Measurements from ENCODE around the gene ZNF853.
"Not testable (repeated sequence)": the region's sequence is repeated elsewhere in the genome, so short reads cannot be mapped to it uniquely, and the experiment has no call there.

Gene ZNF853

DNA sequence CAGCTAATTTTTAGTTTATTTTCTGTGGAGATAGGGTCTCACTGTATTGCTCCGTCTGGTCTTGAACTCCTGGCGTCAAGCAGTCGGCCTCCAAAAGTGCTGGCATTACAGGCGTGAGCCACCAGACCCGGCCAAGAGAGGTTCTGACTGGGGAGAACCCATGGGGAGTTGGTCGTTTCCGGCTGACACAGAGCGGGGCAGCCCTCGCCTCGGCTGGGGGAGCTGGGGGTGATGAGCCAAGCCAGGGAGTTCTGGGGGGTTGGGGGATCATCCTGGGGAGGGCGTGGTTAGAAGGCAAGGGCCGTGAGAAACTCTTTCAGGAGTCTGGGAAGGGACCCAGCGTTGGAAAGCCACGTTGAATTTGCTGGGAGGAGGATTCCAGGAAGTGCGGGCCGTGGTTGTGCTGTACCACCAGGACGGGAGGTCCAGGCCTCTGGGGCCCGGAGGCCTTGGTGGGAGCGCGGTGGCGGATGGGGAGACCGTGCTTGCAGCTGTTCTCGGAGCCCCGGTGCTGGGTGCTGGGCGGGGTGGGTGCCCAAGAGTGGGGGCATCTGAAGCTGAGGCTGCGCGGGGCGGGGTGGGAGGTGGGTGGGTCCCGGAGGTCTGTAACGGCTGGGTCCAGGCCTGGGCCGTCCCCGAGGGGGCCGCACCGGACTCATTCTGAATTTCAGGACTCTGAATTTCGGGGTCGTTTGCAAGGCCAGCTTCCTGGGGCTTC lies 8.4 kb upstream of the ZNF853 start:
- DNase-seq (ENCODE audit: low read depth): no peak

DNA sequence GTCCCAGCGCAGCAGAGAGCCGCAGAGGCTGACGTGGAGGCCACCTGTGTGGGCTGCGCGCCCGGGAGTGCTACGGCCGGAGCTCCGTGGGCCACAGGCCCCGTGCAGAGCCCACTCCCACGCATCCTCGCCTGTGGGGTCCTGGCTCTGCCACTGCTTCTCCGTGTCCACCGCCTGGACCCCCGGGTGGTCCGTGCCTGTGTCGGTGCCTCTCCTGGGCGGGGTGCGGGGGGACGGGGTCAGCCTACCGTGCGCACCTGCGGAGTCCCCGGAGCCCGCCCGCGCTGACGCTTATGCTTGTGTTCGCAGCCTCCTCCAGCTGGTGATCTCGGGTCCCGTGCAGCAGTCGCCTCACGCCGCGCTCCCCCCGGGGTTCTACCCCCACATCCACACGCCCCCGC lies 7.8 kb upstream of the ZNF853 start:
- no peak for DNase-seq (ENCODE audit: low read depth)

DNA sequence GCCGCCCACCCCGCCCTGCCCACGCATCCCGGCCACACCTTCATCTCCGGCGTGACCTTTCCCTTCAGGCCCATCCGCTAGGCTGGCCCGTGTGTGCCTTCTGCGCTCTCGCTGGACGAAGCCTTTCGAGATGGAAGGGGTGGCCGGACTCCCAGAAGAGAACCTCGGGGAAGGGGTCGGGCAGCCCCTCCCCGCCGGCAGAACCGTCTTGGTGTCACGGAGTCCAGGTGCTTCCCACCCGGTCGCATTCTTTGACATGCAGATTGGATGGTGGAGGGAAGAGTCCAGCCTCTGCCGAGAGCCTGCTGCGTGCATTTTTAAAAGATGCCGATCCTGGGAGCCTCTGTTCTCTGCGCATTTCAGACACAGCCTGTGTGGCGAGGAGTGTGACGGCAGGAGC lies 7.3 kb upstream of the ZNF853 start:
- DNase-seq (ENCODE audit: low read depth): no peak

DNA sequence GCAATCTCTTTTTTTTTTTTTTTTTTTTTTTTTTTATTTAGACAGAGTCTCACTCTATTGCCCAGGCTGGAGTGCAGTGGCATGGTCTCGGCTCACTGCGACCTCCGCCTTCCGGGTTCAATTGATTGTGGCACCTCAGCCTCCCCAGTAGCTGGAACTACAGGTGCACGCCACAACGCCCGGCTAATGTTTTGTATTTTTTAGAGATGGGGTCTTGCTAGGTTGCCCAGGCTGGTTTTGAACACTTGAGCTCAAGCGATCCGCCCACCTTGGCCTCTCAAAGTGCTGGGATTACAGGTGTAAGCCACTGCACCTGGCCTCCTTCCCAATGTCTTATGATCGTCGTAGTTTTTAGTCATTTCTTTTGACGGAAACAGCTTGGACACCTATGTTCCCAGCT lies 6.6 kb upstream of the ZNF853 start:
- no peak for DNase-seq (ENCODE audit: low read depth)

DNA sequence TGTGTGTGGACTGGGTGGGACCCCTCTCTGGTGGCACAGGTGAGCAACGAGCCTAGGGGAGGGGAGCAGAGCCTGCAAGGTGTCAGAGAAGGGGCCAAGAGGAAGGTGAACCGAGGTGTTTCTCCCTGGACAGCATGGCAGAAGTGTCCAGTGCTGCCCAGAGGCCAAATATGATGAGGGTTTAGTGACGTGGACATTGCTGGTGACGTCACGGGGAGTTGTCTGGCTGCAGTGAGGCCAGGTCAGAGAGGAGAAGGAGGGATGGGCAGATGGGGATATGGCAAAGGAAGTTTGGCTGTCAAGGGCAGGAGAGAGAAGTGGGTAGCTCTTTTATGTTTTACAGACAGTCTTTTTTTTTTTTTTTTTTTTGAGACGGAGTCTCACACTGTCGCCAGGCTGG lies 2.6 kb upstream of the ZNF853 start:
- DNase-seq (ENCODE audit: low read depth): no peak

DNA sequence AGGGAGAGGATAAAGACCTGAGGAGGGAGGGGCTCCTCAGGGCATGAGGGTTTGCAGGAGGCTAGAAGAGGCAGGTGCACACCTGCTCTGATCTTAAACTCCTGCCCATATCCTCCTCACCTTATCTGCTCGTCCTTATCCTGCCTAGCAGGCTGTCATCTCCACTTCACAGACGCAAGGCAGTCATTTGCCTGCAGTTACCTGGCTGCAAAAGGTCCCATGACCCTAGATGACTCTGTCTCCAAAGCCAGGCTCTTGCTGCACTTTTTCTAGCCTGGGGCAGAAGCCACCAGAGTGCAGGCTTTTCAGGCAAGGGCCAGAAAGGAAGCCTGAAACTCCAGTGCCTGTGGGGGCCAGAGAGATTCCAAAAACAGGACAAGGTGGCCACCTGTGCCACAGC lies 1.7 kb upstream of the ZNF853 start:
- DNase-seq (ENCODE audit: low read depth): no peak

DNA sequence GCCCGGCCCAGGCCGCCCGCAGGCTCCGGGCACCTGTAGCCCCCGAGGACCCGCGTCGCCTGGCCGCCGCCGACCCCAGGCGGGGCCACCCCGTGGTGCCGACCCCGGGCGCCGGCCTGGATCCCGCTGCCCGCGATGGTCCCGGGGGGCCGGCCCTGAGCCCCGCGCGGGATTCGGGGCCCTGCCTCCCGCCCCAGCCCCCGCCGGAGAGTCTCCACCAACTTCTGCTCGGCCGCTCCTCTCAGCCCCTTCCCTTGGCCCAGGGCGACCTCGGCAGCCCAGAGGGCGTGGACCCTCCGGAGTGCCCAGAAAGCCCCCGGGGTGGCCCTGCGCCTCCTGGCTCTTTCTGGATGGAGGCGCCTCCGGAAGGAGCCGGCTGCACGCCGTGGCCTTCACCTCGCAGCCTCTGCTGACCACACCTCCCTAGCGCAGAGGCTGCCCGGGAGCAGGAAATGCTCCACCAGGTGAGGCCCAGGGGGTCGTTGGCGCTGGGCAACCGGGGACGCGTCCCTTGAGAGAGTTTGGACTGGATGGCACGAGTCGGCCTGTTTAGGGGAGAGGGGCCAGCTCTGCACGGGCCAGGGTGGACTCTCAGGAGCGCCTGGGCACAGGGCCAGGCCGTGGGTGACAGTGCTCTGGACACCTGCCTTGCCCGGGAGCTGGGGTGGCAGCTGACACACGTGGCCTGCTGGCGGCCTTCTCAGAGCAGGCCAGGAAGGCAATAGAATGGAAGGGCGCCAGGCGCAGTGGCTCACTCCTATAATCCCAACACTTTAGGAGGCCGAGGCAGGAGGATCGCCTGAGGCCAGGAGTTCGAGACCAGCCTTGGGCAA lies 529 bp downstream of the ZNF853 start:
- DNase-seq (ENCODE audit: low read depth): no peak

DNA sequence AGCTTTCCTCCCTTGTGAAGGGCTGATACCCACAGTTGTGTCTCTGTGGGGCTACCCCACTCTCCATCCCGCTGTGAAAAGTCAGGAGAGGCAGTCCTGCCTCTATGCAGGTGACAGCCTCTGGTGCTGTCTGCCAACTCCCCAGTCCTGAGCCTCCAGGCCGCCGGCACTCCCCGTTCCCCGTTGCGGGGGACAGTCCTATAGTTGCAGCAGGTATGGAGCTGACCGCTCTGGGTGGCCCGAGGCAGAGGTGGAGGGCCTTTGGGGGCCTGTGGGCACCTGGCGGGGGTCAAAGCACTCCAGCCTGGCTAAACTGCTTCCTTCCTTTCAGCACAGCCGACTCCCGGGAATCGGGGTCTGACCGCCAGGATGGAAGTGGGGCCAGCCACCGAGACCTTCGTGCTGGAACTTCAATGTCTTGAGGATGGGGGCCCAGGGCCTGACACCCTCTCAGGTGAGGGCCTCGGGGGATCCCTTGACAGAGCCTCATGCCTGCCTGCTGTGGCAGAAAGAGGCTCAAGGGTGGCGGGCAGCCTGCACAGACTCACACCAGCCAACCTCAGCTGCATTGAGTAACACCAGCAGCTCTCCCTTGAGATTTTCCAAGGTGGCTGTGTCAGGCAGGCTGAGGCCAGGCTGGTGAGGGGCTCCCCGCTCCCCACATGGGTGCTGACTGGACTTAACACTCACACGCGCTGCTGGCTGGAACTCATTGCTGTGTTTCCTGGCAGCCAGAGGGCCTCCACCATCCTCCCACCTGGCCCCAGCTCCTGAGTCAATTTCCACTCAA lies 1.6 kb downstream of the ZNF853 start:
- no peak for DNase-seq (ENCODE audit: low read depth)

DNA sequence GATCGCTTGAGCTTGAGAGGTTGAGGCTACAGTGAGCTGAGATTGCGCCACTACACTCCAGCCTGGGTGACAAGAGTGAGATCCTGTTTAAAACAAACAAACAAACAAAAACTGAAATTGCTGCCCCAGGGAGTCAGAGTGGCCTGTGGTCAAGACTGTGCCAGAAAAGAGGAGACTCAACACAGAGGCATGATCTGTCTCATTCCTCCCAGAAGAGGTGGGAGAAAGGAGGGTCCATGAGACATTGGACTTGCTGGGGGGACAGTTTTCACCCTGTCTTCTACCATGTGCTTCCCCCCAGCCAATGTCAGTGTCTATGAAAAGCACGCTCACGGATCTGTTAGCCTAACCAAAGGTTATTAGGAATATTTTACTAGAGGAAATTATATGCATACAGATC lies 3.2 kb downstream of the ZNF853 start:
- DNase-seq (ENCODE audit: low read depth): peak; percentile 16

DNA sequence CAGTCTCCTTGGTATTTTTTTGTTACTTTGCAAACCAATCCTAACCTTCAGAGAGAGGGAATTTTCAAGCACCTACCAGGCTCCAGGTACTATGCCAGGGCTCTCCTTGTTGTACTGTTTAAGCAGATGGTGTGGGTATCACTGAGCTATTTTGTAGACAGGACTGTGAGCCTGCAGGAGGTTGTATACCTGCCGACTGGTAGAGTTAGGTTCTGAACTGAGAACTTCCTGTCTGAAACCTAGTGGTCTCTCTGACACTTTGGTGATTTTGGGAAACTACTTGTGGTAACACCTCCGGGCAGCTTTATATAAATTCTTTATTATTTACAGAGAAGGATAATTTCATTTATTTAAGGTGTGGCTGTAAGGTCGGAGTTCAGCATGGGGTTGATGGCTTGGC lies 4.6 kb downstream of the ZNF853 start:
- DNase-seq (ENCODE audit: low read depth): no peak

DNA sequence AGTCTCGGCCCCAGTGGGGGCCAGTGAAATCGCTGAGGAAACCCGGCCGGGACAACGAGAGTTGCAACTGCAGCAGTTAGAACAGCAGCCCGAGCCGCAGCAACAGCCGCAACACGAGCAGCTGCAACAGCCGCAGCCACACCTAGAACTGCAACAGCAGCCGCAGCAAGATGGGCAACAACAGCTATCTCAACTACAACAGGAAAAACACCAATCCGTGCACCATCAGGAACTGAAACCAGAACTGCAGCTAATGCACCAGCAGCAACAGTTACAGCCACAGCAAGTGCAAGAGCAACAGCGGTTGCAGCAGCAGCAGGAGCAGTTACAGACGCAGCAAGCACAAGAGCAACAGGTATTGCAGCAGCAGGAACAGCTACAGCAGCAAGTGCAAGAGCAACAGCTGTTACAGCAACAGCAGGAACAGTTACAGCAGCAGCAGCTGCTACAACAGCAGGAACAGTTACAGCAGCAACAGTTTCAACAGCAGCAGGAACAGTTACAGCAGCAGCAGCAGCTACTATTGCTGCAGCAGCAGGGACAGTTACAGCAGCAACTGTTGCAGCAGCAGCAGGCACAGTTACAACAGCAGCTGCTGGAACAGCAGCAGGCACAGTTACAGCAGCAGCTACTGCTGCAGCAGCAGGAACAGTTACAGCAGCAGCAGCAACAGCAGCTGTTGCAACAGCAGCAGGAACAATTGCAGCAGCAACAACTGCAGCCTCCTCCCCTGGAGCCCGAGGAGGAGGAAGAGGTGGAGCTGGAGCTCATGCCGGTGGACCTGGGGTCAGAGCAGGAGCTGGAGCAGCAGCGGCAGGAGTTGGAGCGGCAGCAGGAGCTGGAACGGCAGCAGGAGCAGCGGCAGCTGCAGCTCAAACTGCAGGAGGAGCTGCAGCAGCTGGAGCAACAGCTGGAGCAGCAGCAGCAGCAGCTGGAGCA lies 6.1 kb downstream of the ZNF853 start:
- no peak for DNase-seq (ENCODE audit: low read depth)

DNA sequence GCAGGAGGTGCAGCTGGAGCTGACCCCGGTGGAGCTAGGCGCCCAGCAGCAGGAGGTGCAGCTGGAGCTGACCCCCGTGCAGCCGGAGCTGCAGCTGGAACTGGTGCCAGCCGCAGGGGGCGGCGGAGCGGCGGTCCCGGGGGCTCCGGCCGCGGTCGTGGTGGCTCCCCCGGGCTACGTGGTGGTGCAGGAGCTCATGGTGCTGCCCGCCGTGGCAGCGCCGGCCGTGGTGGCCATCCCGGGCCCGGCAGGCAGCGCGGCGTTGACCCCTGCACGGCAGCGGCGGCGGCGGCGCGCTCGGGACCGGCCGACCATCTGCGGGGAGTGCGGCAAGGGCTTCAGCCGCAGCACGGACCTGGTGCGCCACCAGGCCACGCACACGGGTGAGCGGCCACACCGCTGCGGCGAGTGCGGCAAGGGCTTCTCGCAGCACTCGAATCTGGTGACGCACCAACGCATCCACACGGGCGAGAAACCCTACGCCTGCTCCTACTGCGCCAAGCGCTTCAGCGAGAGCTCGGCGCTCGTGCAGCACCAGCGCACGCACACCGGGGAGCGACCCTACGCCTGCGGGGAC lies 6.8 kb downstream of the ZNF853 start:
- no peak for DNase-seq (ENCODE audit: low read depth)

DNA sequence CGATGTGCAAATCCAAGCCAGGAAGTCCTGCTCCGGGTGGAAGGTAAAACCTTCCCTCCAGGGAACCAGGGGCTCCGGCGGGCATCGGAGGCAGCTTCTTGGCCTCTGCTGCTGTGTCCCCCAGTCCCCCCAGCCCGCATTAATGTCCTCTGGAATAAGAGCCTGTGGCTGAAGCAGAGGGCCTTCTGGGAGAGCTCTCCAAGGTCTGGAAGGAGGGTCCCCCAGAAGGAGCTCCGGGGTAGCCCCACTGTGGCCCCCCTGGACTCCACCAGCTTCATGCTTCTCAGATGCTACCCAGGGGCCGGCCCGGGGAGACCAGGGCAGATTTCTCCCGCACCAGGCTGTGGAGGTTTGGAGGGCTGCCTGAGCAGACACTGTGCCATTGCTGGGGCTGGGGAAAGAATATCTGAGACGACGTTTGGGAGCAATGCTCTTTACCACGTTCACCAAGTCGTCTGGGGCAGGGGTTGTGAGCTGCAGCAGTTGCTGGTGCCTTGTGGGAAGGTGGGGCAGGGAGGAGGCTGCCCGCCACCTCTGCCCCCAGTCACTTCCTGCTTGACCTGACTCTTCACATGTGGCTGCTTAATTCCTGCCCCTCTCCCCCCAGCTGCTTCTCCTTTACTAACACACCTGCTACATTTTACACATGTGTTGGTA lies 8.3 kb downstream of the ZNF853 start:
- DNase-seq (ENCODE audit: low read depth): no peak

DNA sequence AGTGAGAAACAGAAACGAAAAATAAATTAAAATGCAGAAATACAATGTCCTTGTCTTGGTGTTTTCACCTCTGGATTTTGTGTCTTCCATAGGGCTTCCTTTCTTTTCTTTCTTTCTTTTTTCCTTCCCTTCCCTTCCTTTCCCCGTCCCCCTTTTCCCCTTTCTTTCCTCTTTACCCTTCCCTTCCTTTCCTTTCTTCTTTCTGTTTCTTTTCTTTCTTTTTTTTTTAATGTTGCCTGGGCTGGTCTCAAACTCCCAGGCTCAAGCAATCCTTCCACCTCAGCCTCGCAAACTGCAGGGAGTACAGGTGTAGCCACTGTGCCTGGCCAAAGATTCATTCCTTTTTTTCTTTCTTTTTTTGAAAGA lies 8.8 kb downstream of the ZNF853 start:
- DNase-seq (ENCODE audit: low read depth): no peak

DNA sequence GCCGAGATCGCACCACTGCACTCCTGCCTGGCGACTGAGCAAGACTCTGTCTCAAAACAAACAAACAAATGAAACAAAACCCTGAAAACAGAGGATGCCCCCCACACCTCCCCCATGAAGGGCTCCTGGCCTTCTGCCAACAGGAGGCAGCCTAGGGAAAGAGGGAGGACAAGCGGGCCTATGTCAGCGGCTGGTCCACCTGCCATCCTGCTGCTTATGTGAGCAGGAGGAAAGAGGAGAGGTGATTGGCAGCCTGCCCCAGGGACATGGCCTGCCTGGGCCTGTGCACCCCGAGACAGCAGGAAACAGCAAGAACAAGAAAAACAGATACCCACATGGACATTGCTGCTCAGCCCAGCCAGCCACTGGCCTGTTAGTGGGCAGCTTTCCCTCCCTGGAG lies 12.6 kb downstream of the ZNF853 start:
- DNase-seq (ENCODE audit: low read depth): no peak

DNA sequence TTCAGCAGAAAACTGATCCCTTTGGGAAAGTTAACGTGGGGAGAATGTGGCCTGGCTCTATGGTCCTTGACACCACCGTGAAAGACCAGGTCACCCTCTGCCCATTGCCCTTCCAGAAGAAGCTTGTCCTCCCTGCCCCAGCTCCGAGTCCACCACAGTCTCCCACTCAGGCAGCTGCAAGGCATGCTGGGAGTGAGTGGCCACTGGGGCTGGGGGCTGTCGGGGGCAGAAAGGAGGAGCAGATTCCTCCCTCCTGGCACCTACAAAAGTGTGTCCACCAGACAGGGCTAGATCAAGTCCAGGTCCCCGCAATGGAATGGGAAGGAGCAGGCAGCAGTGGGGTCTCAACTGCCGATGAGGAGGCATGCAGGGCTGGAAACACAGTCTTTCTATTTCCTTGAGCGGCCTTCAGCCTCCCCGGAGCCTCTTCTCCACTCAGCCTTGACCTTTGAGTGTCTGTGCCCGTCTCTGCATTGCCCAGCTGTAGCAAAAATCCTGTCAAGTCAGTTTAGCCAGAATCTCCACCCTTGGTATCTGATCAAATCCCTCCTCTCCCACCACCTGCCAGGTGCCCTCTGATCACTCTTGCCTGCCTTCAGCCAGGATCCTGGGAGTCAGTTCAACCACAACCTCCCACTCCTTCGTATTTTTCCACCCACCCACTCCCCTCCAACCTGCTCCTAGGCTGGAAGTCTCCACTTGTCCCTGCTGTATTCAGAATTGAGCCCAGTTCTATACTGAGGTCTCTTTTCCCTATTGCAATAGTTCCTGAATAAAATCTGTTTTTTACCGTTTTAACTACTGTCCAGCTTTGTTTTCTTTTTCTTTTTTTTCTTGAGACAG lies 14.8 kb downstream of the ZNF853 start:
- no peak for DNase-seq (ENCODE audit: low read depth)

DNA sequence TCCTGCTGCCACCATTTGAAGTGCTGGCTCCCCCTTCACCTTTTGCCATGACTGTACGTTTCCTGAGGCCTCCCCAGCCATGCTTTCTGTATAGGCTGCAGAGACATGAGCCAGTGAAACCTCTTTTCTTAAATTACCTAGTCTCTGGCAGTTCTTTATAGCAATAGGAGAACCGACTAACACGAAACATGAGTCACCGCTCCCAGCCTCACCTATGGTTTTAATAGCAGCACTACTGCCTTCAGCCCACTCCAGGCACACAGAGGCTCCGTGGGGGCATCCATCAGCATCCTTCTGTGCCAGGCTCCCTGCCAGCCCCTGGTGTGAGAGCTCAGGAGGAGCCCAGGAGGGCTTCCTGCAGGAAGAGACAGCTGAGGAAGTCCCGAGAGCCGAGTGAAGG lies 16.2 kb downstream of the ZNF853 start:
- no peak for DNase-seq (ENCODE audit: low read depth)

DNA sequence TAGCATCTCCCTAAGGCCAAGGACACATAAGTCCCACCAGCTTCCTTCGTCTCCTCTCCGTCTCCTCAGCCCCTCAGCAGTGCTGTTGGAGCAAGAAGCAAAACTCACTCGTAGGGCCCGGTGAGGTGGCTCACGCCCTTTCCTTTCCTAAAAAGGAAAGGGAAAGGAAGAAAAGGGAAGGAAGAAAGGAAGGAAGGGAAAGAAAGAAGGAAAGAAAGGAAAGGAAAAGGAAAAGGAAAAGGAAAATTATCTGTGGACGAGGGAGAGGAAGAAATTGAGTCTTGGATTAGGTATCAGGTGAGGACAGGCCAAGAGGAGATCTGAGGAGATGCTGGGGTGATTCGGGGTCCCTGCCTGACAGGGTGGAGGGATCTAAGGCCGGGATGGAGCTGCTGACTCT lies 18.6 kb downstream of the ZNF853 start:
- no peak for DNase-seq (ENCODE audit: low read depth)

DNA sequence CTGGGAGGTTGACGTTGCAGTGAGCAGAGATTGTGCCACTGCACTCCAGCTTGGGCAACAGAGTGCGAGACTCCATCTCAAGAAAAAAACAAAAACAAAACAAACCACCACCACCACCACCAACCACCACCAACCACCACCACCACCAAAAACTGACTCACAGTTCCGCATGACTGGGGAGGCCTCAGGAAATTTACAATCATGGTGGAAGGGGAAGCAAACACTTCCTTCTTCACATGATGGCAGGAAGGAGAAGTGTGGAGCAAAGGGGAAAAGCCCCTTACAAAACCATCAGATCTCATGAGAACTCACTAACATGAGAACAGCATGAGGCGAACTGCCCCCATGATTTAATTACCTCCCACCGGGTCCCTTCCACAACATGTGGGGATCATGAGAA lies 19.6 kb downstream of the ZNF853 start:
- DNase-seq (ENCODE audit: low read depth): not testable (repeated sequence)

All from EH (cell line).